ENCODE results near the gene ACBD3.

The ACBD3 gene

DNA sequence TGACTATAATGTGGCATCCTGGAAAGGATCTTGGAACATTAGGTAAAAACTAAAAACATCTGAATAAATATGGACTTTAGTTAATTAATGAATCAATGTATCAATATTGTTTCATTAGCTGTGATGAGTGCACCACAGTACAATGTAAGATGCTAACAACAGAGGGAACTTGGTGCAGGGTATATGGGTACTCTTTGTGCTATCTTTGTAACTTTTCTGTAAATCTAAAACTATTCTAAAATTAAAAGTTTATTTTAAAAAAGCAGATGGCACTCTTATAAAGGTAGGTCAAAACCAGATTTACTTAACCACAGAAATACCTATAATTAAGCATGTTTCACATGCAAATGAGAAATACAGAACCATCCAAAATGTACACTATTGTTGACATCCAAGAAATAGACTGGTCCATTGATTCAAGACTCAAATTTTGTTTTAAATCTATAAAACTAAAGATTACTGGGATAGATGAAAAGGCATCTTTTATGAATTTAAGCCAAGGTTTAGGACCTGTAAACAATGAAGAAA is 38.4 kb downstream of the ACBD3 start:
- Histone ChIP-seq H3K4me3 (ENCODE audit: low read length) (no peak overlapping the region), H3K36me3 (ENCODE audit: insufficient read depth, low read length) (peaks cover 69% of the 10 kb centered on the region), H3K4me1 (ENCODE audit: insufficient read depth, low read length) (no peaks in the 10 kb centered on the region), H3K27me3 (ENCODE audit: insufficient read depth, low read length) (no peaks in the 10 kb centered on the region), H3K9me3 (ENCODE audit: low read length) (peaks cover 3% of the 10 kb centered on the region), H2AFZ (ENCODE audit: low read depth, low read length) (no peak overlapping the region)

DNA sequence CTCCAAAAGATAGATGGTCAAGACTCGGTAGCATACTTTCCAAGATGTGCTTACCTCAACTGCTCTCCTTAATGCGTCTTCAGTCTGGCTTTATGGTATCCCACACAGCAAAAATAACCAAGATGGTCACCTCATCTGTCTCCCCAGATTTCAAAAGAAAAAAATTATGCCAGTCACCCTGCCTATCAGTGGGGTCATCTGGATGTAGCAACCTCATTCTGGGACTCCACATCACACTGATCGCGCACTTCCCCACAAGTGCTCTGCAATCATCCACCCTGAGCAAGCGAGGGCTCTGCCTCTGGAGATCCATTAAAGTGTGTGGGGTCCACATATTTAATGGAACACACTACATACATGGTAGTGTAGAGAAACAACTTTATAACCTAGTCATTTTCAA is 42.5 kb downstream of the ACBD3 start:
- Histone ChIP-seq H3K4me3 (ENCODE audit: low read length) (no peak overlapping the region), H3K9me3 (ENCODE audit: low read length) (peaks cover 3% of the 10 kb centered on the region), H3K36me3 (ENCODE audit: insufficient read depth, low read length) (peaks cover 40% of the 10 kb centered on the region)

DNA sequence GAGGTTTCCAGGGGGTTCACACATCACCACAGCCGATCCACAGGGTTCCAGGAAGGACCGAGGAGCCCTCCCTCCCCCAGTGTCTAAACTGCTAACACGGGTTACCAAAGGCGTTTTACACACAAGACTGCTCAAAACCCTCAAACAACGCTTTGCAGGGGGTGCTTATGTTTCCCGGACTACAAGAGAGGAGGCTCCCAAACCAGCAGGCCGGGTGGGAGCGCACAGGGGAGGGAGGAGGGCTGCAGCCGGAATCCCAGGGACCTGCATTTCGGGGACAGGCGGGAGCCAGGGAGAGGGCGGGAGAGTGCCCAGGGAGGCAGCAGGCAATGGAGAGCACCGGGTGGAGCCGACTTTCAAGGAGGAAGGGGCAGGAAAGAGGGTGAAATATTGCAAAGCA is 50.8 kb downstream of the ACBD3 start:
- Histone ChIP-seq H3K27me3 (ENCODE audit: insufficient read depth, low read length) (no peaks in the 10 kb centered on the region), H3K36me3 (ENCODE audit: insufficient read depth, low read length) (no peaks in the 10 kb centered on the region), H3K4me3 (ENCODE audit: low read length) (no peak overlapping the region), H3K4me1 (ENCODE audit: insufficient read depth, low read length) (peaks cover 5% of the 10 kb centered on the region), H2AFZ (ENCODE audit: low read depth, low read length) (no peak overlapping the region), H3K9me3 (ENCODE audit: low read length) (no peaks in the 10 kb centered on the region)

More for the DNA sequence above, 42.5 kb downstream of the ACBD3 start:
- no peak overlapping the region for H2AFZ ChIP-seq (ENCODE audit: low read depth, low read length)
- no peaks in the 10 kb centered on the region for H3K27me3 ChIP-seq (ENCODE audit: insufficient read depth, low read length)
- no peaks in the 10 kb centered on the region for H3K4me1 ChIP-seq (ENCODE audit: insufficient read depth, low read length)

- no peak overlapping the region for H3K4me3 ChIP-seq (ENCODE audit: low read length)
- no peaks in the 10 kb centered on the region for H3K9me3 ChIP-seq (ENCODE audit: low read length)
- H3K36me3 ChIP-seq (ENCODE audit: insufficient read depth, low read length) = no peaks in the 10 kb centered on the region
- peaks cover 5% of the 10 kb centered on the region for H3K4me1 ChIP-seq (ENCODE audit: insufficient read depth, low read length)
- no peak overlapping the region for H2AFZ ChIP-seq (ENCODE audit: low read depth, low read length)
- H3K27me3 ChIP-seq (ENCODE audit: insufficient read depth, low read length) = no peaks in the 10 kb centered on the region
Observed at GRCh38 chr1:226135059-226135651, 51.4 kb downstream of the ACBD3 start.

GRCh38 chr1:226134170-226135058 is 52.1 kb downstream of the ACBD3 start:
- no peaks in the 10 kb centered on the region for H3K36me3 ChIP-seq (ENCODE audit: insufficient read depth, low read length)
- no peak overlapping the region for H2AFZ ChIP-seq (ENCODE audit: low read depth, low read length)
- no peaks in the 10 kb centered on the region for H3K27me3 ChIP-seq (ENCODE audit: insufficient read depth, low read length)
- H3K4me3 ChIP-seq (ENCODE audit: low read length) = no peak overlapping the region
- H3K9me3 ChIP-seq (ENCODE audit: low read length) = no peaks in the 10 kb centered on the region
- peaks cover 5% of the 10 kb centered on the region for H3K4me1 ChIP-seq (ENCODE audit: insufficient read depth, low read length)

DNA sequence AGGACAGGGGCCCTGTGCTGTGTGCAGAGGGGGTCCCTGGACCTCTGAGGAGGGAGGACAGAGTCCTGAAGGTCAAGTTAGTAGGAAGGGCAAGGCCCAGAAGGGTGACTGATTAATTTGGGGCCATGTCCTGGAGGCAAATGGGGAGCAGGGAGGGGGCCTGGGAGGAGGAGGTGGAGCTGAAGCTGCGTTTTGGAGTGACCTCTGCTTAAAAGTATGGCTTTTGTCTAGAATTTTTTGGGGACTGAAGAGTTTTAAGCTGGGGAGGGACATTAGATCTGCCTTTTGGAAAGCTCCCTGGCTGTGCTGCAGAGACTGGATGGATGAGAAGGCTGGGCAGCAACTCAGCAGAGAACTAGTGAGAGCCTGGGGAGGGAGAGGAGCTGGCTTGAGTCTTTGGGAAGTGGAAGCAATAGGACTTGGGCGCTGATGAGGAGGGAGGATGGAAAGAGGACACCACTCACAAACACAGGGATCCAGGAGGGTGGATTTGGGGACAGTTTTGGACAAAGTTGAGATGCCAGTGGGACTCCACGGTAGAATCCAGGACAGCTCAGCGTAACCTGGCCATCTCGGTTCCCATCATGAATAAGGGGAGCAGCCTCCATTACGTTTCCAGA is 52.9 kb downstream of the ACBD3 start:
- Histone ChIP-seq H3K9me3 (ENCODE audit: low read length) (no peaks in the 10 kb centered on the region), H3K4me3 (ENCODE audit: low read length) (no peak overlapping the region), H3K36me3 (ENCODE audit: insufficient read depth, low read length) (no peaks in the 10 kb centered on the region), H3K27me3 (ENCODE audit: insufficient read depth, low read length) (no peaks in the 10 kb centered on the region), H3K4me1 (ENCODE audit: insufficient read depth, low read length) (peaks cover 8% of the 10 kb centered on the region), H2AFZ (ENCODE audit: low read depth, low read length) (no peak overlapping the region)

DNA sequence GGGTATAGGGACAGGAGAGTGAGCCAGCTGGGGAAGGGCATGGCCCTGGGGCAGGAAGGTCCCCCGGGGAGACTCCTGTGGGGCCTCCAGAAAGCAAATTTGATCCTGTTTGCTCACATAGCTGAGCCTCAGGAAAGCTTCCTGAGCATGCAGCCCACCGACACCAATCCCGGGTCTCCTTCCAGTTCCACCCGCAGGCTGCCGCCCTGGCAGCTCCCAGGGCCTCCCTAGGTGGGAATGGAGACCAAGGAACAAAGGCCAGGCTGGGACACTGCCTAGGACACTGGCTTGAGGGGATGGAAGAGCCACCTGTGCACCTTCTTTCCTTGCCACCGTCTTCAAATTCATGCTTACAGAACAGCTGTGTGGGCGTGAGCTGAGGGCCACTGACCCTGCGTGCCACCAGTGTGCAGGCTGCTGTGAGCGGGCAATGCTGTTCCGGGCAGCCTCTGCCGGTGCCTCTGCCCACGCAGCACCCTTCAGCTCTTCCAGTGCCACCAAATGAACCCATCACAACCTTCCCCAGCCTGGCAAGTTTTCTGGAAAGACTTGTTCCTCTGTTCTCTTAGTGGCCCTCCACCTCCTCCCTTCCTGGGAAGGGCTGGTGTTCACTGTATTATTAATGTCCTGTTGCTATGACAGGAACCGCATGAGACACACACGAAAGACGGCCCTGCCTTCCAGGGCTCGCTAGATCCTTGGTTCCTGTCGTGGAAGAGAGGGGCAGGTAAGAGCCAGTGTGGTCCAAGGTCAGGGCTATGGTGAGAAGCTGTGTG is 53.6 kb downstream of the ACBD3 start:
- H2AFZ ChIP-seq (ENCODE audit: low read depth, low read length) = no peak overlapping the region
- no peaks in the 10 kb centered on the region for H3K9me3 ChIP-seq (ENCODE audit: low read length)
- no peak overlapping the region for H3K4me3 ChIP-seq (ENCODE audit: low read length)
- no peaks in the 10 kb centered on the region for H3K27me3 ChIP-seq (ENCODE audit: insufficient read depth, low read length)
- peaks cover 12% of the 10 kb centered on the region for H3K4me1 ChIP-seq (ENCODE audit: insufficient read depth, low read length)
- H3K36me3 ChIP-seq (ENCODE audit: insufficient read depth, low read length) = no peaks in the 10 kb centered on the region

- H3K36me3 ChIP-seq (ENCODE audit: insufficient read depth, low read length) = no peaks in the 10 kb centered on the region
Observed at GRCh38 chr1:226131639-226132038, 54.9 kb downstream of the ACBD3 start.

GRCh38 chr1:226129230-226129629 is 57.3 kb downstream of the ACBD3 start:
- Histone ChIP-seq H3K4me1 (ENCODE audit: insufficient read depth, low read length) (peaks cover 17% of the 10 kb centered on the region), H3K9me3 (ENCODE audit: low read length) (no peaks in the 10 kb centered on the region), H3K36me3 (ENCODE audit: insufficient read depth, low read length) (no peaks in the 10 kb centered on the region), H3K4me3 (ENCODE audit: low read length) (no peak overlapping the region), H2AFZ (ENCODE audit: low read depth, low read length) (no peak overlapping the region), H3K27me3 (ENCODE audit: insufficient read depth, low read length) (peaks cover under 1% of the 10 kb centered on the region)

More at GRCh38 chr1:226131639-226132038, 54.9 kb downstream of the ACBD3 start:
- Histone ChIP-seq H3K27me3 (ENCODE audit: insufficient read depth, low read length) (no peaks in the 10 kb centered on the region), H3K4me3 (ENCODE audit: low read length) (no peak overlapping the region), H3K4me1 (ENCODE audit: insufficient read depth, low read length) (peaks cover 19% of the 10 kb centered on the region), H2AFZ (ENCODE audit: low read depth, low read length) (no peak overlapping the region), H3K9me3 (ENCODE audit: low read length) (no peaks in the 10 kb centered on the region)

DNA sequence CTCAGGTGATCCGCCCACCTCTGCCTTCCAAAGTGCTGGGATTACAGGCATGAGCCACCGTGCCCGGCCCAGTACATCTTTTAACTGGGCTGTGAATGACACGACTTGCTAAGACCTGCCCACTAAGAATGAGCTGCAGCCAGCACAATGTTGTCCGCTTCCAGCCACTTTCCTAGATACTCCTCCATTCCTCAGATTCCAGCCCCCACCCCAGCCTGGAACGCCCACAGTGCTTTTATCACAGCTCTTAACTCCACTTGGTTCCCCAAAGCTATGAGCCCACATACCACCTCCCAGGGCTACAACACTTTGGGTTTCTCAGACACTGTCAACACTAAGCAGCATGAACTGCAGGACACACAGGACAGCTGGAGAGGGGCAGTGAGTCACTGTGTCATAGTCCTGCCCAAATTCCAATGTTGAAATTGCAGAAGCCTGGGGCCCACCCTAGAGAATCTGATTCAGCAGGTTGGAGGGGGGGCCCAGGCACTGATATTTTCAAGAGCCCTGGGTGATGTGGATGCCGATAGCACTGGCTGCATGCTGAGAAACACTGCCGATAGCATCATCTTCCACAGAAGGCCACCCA is 58.0 kb downstream of the ACBD3 start:
- Histone ChIP-seq H2AFZ (ENCODE audit: low read depth, low read length) (no peak overlapping the region), H3K4me3 (ENCODE audit: low read length) (no peak overlapping the region), H3K36me3 (ENCODE audit: insufficient read depth, low read length) (no peaks in the 10 kb centered on the region)

DNA sequence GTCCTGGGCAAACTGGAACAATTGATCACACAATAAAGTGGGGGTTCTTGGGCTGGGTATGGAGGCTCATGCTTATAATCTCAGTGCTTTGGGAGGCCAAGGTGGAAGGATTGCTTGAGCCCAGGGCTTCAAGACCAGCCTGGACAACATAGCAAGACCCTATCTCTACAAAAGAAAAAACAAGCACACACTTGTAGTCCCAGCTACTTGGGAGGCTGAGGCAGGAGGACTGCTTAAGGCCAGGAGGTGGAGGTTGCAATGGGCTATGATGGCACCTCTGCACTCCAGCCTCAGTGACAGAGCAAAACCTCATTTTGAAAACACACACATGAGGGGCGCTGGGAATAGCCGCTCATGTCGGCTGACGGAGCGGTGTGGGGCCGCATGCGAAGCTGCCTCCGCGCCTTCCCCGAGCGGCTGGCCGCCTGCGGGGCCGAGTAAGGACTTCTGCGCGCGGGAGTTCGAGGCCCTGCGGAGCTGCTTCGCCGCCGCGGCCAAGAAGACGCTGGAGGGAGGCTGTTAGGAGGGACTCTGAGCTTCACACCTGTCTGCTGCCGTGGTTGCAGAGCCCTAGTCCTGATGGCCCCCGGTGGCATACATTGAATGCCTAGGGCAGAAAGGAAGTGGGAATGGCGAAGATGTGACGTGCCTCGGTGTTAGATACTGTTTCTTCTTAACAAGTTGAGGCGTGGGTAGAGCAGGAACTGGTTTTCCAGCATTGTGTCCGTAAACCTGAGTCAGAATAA is 59.5 kb downstream of the ACBD3 start:
- H3K4me1 ChIP-seq (ENCODE audit: insufficient read depth, low read length) = peaks cover 20% of the 10 kb centered on the region
- H3K4me3 ChIP-seq (ENCODE audit: low read length) = no peak overlapping the region
- no peaks in the 10 kb centered on the region for H3K9me3 ChIP-seq (ENCODE audit: low read length)
- peaks cover 4% of the 10 kb centered on the region for H3K27me3 ChIP-seq (ENCODE audit: insufficient read depth, low read length)
- H3K36me3 ChIP-seq (ENCODE audit: insufficient read depth, low read length) = no peaks in the 10 kb centered on the region
- peak overlapping the region; percentile 23 for H2AFZ ChIP-seq (ENCODE audit: low read depth, low read length)

More for the DNA sequence above, 58.0 kb downstream of the ACBD3 start:
- H3K9me3 ChIP-seq (ENCODE audit: low read length) = no peaks in the 10 kb centered on the region
- H3K27me3 ChIP-seq (ENCODE audit: insufficient read depth, low read length) = peaks cover 4% of the 10 kb centered on the region
- peaks cover 17% of the 10 kb centered on the region for H3K4me1 ChIP-seq (ENCODE audit: insufficient read depth, low read length)

- H3K4me1 ChIP-seq (ENCODE audit: insufficient read depth, low read length) = peaks cover 23% of the 10 kb centered on the region
- H3K4me3 ChIP-seq (ENCODE audit: low read length) = no peak overlapping the region
- peaks cover 4% of the 10 kb centered on the region for H3K27me3 ChIP-seq (ENCODE audit: insufficient read depth, low read length)
- no peaks in the 10 kb centered on the region for H3K9me3 ChIP-seq (ENCODE audit: low read length)
- H2AFZ ChIP-seq (ENCODE audit: low read depth, low read length) = no peak overlapping the region
- H3K36me3 ChIP-seq (ENCODE audit: insufficient read depth, low read length) = no peaks in the 10 kb centered on the region
Observed at GRCh38 chr1:226125831-226126230, 60.7 kb downstream of the ACBD3 start.

Measured in neuron (in vitro differentiated cells).